Activated CD4-positive, alpha-beta T cell treated with anti-CD3 and anti-CD28 coated beads, Interleukin-2, amount 50 U/mL, for 48 hours (primary cell): Measurements from ENCODE around the gene SRGAP1.
"Not testable (repeated sequence)": the region's sequence is repeated elsewhere in the genome, so short reads cannot be mapped to it uniquely, and the experiment has no call there.

Experiments
- DNase-seq, 2 experiments: peaks; one replicate each; pipeline ENCODE4 v3.0.0-alpha.2; 2020

Gene SRGAP1

DNA sequence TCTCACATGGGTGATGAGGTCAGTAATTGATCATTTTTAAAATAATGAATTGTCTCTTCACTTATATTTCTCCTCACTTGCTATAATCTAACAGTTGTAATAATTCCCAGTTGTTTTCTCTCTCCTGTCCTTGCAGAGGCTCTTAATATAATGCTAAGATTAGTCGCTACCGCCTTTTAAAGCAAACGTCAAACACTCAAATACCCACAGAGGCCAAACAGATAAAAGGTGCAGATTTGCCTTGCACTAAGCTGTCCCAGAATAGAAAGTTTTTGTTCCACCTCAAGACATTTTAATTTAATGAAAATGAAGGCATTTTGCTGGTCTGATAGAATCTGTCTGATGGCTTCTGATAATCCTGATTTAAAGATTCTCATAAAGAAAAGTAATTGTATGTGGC, 218.6 kb downstream of the SRGAP1 start:
- no peak for DNase-seq

DNA sequence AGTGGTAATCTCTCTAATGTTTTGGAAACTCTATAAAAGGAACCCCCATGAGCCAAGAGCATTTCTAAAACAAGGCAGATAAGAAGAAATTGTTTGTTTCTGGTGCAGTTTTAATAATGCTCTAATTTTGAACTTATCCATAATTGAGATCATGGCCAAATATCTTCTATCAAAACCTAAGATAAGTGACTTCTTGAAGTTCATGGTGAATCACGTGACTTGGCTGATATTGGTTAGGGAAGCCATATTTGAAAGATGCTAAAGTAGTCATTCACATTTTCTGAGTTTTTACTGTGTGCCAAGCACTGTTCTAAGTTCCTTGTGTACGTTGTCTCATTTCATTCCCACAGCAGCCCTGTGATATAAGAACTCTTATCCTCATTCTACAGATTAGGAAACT, 219.7 kb downstream of the SRGAP1 start:
- no peak for DNase-seq

DNA sequence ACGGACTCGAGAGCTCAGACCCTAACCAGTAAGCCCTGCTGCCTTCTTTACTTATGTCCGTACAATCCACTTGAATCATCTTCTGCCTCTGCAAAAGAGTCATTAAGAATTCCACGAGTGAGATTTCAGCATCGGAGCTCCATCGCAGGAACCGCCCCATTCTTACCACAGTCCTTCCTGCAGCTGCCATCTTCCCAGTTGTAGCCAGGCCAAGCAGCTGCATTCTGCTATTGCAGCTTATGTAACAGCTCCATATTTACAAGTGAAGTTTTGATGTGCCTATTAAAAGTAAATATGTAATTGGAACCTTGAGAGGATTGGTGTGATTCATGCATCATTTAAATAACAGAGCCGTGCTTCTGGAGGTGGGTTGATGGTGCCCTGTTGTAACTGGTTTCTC, 220.2 kb downstream of the SRGAP1 start:
- no peak for DNase-seq

DNA sequence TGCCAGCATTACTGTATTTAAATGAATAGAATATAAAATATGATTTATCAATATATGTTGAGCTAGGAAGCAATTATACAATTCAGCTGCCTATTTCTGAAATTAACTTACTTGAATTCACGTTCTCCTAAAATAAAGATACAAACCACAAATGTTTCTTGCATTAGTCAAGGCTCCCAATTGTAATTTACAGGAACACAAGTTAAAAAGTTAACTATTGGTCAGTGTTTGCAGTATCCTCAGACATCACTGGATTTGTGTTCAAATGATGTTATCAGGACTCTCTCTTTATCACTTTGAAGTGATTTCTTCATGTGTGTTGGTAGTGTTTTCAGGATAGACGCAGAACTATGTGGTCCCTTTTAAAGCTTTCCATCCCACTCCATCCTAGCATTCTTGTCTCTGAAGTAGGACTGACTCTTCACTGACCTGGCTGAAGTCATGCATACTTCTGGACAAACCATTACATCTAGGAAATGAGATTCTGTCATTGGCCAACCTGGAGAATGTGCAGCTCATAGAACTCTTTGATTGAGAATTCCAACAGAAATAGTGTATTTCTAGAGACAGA, 221.5 kb downstream of the SRGAP1 start:
- DNase-seq, result no peak

DNA sequence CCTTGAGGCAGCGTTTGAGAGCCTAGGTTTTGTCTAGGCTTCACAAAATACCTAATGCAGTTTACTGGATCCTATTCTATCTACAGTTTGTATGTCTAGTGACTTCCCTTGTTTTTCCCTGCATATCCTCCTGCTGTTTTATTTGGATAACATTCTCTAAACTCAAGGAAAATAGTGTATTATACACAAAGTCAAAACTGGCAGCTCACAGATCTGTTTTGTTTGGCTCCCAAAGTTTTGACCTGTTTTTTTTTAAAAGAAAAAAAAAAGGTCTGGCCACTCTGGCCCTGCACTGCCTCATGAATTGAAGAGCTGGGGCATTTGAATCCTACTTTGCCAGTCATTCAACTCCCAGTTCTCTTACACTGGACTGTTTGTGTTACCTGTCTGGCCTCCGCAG, 222.3 kb downstream of the SRGAP1 start:
- no peak for DNase-seq

DNA sequence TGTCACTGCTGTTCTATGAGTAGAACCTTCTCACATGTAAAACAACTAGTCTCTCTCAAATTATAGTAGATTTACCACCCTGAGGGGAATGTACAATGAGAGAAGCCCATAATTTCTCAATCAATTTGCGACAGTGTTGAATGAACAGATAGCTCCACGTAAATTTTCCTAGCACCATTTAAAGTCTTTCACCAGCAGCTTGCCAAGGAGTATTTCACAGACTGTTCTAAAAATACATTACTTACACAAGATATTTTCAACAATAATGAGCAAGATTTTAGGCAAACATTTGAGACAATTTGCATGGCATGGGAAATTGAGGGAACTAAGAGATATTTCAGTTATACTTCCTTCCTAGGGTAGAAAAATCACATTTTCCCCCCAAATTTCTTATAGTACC, 226.0 kb downstream of the SRGAP1 start:
- DNase-seq, result no peak

DNA sequence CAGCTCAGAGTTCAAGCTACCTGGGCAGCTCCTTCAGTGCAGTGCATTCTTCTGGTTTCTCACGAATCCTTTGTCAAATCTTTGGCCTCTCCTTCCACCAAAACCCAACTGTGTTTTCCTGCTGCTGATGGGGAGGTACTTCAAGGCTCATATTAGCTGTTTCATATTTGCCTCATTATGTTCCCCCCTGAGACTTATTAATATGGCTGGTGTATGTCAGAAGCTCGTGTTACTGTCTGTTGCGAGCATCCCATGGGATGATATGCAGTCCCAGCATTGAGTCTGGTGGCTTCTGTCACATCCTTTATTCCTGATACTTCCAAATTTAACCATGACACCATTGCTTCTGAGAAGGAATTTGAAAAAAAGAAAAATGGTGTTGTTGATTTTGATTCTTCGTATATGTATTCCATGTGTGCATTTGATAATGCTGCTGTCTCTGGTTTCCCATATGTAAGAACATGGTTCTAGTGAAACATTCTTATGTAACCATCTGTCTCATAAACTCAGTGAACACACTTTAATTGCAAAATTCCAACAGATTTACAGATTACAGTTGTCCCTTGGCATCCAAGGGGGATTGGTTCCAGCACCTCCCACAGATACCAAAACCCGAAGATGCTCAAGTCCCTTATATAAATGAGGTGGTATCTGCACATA, 228.5 kb downstream of the SRGAP1 start:
- DNase-seq, result no peak

DNA sequence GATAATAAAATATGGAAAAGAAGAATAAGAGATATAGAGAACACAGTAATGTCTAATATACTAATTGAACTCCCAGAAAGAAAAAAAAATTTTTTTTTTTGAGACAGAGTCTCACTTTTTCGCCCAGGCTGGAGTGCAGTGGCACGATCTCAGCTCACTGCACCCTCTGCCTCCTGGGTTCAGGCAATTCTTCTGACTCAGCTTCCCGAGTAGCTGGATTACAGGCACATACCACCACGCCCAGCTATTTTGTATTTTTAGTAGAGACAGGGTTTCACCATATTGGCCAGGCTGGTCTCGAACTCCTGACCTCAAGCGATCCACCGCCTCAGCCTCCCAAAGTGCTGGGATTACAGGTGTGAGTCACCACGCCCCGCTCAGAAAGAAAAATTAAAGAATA, 232.1 kb downstream of the SRGAP1 start:
- DNase-seq, result not testable (repeated sequence)

DNA sequence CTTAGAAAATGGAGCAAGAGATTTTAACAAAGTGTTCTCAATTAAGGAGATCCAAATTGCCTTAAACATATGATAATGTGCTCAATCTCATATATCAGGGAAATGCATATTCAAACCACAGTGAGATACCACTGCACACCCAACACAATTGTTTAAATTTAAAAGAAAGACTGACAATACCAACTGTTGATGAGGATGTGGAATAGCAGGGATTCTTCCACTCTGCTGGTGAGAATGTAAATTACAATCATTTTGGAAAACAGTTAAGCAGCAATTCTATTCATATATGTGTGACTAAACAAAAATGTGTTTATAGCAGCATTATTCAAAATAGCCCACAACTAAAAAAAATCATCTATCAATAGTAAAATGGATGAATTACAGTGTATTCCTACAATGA, 233.4 kb downstream of the SRGAP1 start:
- no peak for DNase-seq

DNA sequence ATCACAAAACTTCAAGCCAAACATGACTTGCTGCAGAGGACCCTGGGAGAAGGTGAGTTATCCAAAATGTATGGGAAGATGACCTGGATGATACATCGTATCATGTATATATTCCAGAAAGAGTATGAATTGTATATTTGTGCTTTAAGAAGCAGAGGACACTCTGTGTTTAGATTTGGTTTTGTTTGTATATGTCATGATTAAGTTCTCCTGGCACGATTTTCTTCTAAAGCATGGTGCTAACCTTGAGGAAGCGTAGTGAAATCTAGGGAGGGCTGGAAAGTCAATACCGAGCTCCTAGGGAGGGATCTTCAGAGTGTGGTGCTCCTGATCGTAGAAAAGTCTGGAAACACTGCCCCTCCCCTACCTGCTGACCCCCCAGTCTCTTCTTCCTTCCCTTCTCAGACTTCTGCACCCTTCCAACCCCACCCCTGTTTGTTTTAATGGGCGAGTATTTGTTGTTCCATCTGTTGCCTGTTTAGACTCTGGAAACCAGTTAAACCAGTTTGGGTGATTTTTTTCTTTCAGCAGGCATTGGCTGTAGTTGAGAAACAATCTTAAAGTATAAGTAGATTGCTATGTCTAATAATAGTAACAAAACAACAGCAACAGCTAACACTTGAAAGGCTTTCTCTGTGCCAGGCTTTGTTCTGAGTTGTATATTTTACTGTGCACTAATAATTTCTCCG, 236.0 kb downstream of the SRGAP1 start:
- no peak for DNase-seq

DNA sequence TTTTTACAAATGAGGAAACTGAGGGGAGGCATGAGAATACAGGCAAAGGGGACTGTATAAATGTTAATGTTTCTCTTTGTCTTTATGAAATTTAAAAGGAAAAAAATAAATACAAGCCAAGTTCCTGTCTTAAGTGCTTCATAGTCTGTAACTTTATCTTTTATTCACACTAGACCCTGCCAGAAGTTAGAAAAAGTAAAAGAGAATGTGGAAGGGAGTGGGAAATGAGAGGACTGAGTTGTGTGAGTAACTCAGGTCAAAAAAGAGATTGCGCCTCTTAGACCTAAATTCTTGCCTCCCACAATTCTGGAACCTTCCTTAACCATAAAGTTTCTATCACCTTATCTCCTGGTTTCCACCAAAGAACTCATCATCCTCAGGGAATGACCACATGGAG, 236.5 kb downstream of the SRGAP1 start:
- no peak for DNase-seq

DNA sequence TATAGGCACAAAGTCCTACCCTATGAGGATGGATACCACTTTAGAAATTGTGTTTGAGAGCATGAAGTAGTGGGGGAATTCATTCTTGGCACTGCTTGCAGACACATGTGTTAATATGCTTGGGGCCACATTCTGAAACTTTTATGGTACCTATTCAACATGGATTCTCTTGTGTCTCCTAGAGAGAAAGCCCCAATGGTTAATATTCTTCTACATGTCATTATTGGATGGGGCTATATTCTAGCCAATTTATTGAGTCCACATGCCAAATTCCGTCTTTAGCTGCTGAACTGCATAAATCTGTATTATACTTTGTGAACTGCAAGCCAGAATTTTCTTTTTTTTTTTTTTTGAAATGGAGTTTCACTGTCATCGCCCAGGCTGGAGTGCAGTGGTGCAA, 237.6 kb downstream of the SRGAP1 start:
- no peak for DNase-seq

DNA sequence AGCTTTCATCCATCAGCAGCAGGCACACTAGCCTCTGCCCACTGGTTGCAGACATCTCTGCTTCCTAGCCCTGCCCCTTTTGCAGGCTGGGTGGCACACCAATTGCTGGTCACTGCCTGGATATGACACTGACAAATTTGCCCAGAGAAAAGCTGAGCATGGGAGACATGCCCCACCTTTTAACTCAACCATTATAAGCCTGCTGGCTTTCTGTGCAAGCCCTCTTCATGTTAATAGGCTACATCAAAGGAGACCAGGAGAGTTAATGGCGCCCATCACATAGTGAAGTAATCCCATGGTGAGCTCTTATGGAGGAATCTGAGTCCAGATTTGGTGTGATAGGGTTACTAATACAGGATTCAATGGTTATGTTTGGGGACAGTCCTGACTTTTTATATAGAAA, 238.4 kb downstream of the SRGAP1 start:
- DNase-seq, result no peak

DNA sequence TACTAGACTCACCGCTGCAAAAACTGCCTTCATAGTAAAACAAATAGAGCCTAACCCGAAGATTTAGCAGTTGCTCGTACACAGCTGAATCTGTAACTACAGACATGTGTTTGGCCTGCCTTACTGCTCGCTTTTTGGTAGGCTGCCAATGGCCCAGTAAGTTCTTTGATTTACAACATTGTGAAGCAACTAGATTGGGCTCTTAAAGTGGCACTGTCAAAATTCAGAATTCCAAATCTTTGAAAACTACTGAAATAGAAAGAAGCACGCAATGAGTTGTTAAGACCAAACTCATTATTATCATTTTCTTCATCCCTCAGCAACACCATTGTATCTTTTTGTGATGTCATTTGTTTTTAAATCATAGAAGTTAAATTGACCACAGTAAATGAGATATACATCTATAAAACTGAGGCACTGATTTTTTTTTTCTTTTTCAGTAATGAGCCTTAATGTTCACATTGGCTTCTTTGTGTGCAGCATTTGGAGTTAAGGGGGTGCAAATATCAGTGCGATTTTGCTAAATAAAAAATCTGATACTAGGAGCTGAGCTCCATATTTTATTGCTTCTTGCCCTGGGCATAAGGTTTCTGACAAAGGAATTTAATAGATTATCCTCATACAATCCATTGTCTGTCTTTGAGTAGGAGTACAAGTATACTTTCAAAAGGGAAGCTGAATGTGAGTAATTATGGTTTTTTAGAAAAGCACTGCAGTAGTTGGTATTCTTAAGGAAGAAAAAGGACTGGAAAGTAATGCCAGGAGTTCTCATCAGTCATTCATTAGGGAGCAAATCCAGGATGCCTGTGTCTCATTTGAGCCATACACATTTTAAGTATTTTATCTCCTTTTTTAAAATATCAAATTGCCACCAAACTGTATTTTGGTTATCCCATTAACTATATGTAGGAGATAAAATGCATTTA, 239.0 kb downstream of the SRGAP1 start:
- DNase-seq, result no peak

DNA sequence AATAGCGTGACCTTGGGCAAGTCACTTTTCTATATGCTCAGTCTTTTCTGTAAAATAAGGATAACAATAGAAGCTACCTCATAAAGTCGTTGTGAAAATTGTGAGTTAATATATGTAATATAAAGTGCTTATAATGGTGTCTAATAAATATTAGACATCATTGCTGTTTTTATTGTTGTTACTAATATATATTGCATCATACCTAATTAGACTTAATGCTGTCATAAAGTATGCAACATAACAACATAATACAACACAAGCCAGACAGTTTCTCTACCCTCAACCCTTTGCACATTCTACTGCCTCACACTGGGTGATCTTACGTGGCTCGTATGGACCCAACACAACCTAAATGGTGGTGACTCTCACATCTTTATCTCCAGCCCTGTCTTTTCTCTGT, 240.7 kb downstream of the SRGAP1 start:
- DNase-seq, result no peak

DNA sequence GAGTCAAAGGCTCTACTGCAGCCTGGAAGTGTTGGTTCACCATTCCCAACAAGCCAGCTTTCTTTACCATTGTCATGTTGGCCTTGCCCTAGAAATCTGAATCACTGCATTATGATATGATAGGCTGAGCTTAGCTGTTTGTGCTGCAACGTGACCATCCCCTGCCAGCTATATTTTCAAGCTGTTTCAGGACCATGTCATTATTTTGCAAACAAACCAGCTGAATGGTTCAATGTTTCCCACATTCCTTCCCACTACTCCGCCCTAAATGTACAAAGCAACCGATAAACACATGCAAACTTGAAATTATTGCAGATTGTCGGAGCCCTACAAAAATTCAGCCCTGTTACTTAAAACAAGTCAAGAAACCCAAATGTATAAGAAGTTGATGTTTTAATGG, 241.5 kb downstream of the SRGAP1 start:
- no peak for DNase-seq

DNA sequence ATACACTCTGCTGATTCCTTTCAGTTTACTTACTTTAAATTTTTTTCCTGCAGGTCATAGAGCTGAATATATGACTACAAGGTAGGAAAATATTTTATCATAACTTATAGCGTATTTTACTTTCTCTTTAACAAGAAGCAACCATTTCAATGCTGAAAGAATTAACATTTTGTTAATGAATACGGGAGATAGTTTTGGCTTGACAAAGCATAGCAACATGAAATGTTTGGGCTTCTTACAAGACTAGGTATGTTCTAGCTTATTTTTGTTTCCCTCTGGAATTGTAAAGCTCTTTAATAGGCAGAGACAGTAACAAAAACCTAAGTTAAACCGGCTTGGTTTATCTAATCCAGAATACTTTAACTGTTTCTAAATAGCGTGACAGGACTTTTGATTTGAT, 242.4 kb downstream of the SRGAP1 start:
- no peak for DNase-seq

DNA sequence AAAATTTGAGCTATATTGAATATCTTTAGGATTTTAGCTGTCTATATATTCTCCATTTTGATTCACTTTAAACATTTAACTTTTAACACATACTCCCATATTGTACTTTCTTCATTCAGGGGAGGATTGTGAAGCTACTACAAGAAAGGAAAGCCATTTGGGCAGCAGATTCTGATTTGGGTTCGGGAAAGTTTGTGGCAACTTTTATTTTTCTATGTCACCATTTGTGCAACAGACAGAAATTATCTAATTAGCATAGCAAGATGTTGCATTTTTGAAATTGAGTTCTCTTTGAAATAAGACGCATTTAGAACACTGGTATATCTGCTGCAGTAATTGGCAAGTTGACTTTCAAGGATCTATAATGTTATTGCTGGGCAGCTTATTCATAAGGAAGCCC, 243.3 kb downstream of the SRGAP1 start:
- DNase-seq, result no peak

DNA sequence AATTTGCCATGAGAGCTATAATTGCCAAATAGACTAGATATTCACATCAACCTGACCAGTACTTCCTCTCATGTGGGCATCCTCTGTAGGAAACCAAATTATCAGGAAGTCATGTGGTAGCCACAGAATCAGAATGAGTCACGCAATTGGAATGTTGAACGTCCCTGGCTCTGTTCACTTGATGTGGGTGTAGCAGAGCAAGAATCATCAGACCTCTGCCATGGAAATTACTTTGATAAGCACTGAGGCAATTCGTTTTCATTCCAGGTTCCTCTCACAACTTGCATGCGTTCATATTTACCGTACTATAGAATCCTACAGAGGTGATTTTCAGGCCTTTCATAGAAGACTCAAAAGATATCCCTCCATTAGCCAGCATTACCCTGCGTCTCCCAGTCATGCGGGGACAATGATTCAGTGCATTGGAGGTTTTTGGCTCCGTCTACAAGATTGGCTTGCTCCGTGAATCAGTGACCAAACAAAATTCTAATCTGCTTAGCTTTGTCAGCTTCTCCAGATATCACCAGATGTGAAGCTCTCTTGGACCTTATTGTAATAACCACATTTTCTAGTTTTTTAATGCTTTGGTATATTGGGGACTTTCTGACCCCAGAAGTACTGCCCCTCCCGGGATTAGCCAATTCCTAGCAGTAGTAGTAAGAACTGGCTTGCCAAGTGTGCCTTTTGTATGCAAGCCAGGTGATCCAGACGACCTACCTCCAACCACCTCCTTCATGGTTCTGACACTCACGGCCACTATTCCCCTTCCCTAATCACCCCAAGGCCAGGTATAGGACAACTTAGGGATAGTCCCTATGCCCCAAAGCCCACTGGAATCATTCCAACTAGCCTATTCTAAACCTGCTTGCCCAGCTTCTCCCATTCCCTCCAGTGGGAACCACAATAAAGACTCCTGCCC, 244.2 kb downstream of the SRGAP1 start:
- DNase-seq, result no peak

DNA sequence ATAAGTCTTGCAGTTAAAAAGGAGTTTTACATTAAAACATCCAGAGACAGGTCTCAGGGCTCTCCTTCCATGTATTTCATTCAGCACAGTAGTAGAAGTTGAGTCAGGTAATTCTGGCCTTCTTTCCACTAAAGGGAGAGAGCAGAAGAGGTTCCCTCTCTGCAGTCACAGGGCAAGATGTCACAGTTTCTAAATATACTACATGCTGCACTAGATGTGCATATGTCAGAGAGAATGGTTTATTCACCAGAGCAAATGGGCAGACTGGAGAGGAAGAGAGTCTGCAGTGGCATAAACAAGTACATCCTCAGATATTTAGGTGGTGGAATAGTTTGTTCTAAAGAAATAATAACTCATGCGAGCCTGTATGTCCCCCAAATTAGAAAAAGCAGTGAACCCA, 245.5 kb downstream of the SRGAP1 start:
- DNase-seq, result no peak

DNA sequence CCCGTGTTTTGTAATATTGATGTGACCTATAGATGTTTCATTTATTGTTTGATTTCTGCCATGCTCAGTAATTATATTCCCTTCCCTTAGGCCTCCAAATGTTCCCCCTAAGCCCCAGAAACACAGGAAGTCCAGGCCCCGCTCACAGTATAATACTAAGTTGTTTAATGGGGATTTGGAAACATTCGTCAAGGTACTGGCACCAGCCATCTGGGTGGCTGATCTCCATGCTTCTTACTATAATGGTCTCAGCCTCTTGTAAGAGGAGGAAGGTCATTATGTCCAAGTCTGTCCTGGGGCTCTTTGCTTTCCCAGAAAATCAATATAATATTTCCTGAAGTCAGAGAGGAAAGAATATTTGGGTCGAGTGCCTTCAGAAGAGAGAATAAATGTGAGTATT, 246.7 kb downstream of the SRGAP1 start:
- no peak for DNase-seq

DNA sequence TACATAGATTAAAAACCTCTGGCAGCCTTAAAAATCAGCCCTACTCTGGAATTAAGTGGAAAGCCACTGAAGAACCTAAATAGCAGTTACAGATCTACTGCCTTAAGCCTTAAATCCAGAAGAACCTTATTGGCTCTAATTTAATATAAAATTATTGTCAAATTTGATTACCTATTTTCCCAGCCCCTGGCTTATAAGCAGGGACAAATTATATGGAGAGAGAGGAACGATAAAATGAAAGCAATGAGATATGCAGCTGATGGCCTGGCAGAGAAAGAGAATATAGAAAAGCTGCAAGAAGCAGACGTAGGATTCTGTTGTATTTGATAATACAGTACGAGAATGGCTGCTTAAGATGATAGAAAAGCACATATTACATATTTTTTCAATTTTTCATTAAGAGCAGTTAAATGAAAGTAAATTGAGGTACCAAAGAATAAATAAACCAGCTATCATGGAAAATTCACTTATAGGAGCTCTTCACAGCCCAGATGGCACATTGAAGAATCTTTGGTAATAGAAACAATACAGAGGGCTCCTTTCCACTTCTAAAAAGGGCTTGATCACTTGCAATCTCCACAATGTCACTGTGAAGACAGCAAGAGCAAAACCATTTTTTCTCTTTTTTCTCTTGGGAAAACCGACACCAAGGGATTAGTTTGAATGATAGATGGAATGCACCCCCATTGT, 248.2 kb downstream of the SRGAP1 start:
- DNase-seq, result no peak
